ENCODE measurements around the gene TIMM22.
A peak's percentile ranks its signal among the peaks of the same experiment; 100 is the strongest.

The TIMM22 gene

DNA sequence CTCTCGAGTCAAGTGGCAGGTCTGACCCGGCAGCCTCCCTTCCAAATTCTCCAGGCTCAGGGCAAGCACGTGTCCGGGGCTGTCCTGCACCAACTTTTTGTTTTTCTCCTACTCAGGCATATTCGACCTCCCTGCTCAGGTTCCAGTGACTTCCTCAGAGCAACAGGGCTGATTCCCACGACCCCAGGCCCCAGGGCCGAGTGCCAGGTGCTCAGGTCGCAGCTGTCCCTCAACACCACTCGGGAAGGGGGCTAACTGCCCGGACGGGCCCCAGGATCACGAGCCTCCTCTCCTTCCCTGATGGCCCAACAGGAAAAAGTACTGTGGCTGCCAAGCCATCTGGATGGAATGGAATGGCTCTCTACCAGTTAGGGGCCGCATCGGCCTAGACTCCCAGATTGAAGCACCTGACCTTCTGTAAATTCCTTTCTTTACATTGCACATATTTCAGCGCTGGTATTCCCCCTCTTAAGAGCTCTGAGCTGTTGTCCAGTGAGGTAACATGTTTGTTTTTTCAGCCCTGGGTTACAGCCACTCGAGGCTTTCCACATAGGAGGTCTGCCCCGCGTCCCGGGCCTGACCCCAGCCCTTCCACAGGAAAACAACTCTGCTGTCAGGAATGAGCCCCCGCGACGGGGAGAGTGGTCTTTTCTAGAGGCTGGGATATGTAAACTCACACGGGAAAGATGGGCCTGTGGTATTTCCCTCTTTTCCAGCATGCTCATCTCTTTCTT, 42.3 kb upstream of the TIMM22 start:
- H3K9me3 ChIP-seq (ENCODE audit: control insufficient read depth, insufficient read depth, low read depth, low read length) = no peaks in the 10 kb centered on the region
- CTCF ChIA-PET = no interaction called here
- TF ChIP-seq ZNF600 (tag by site-specific recombination; IDR thresholded peaks at IDR 0.05) (peak; percentile 14; the same call in 1 of the 2 replicates), ZNF645 (tag by site-specific recombination; IDR thresholded peaks at IDR 0.05) (no peak), ZNF843 (tag by site-specific recombination; IDR thresholded peaks at IDR 0.05) (no peak), GLIS1 (tag by site-specific recombination; IDR thresholded peaks at IDR 0.05) (peak; percentile 84), ZNF837 (tag by site-specific recombination; IDR thresholded peaks at IDR 0.05) (no peak)
- H3K4me3 ChIP-seq (ENCODE audit: low read depth, low read length) = no peak overlapping the region
- POLR2A ChIA-PET = interaction anchor here (1.1 kb wide), 1 partner anchor 25 kb away, joined by 4 read pairs; the partner anchor contains the start of gene NXN
- peaks cover 21% of the 10 kb centered on the region for H3K4me1 ChIP-seq (ENCODE audit: control insufficient read depth, insufficient read depth, low read length)
- H3K27ac ChIP-seq (ENCODE audit: extremely low read depth, low read depth, low read length) = no peak overlapping the region
- no peaks in the 10 kb centered on the region for H3K36me3 ChIP-seq (ENCODE audit: control insufficient read depth in 2 of 2, insufficient read depth in 1 of 2, low read length in 2 of 2)

- no peaks in the 10 kb centered on the region for H3K36me3 ChIP-seq (ENCODE audit: control insufficient read depth in 2 of 2, insufficient read depth in 1 of 2, low read length in 2 of 2)
- no peaks in the 10 kb centered on the region for H3K9me3 ChIP-seq (ENCODE audit: control insufficient read depth, insufficient read depth, low read depth, low read length)
- ChIA-PET CTCF (interaction anchor here (0.5 to 1.3 kb wide), 8 partner anchors 9 to 99 kb away, joined by 3 to 8 read pairs (median 4); partner anchors contain the start of genes NXN and TIMM22), POLR2A (interaction anchor here (0.6 to 2.1 kb wide), 10 partner anchors 9 to 175 kb away, joined by 3 to 11 read pairs (median 4); partner anchors contain the start of genes GLOD4, MRM3 and NXN)
- peaks cover 11% of the 10 kb centered on the region for H3K4me1 ChIP-seq (ENCODE audit: control insufficient read depth, insufficient read depth, low read length)
- no peak overlapping the region for H3K27ac ChIP-seq (ENCODE audit: extremely low read depth, low read depth, low read length)
- no peak overlapping the region for H3K4me3 ChIP-seq (ENCODE audit: low read depth, low read length)
- TF ChIP-seq ZNF621 (tag by site-specific recombination; IDR thresholded peaks at IDR 0.05) (no peak), ZNF701 (tag by site-specific recombination; IDR thresholded peaks at IDR 0.05) (no peak), GLIS2 (tag by site-specific recombination; IDR thresholded peaks at IDR 0.05) (0 out of 2 replicates have a peak, but pooled peaks have one; percentile 19), ZFP3 (tag by site-specific recombination; IDR thresholded peaks at IDR 0.05; ENCODE audit: low read depth) (no peak), ZNF692 (tag by site-specific recombination; IDR thresholded peaks at IDR 0.05) (no peak), ZNF510 (tag by site-specific recombination; IDR thresholded peaks at IDR 0.05; ENCODE audit: insufficient replicate concordance) (no peak), ZNF837 (tag by site-specific recombination; IDR thresholded peaks at IDR 0.05) (no peak), ZNF350 (tag by site-specific recombination; IDR thresholded peaks at IDR 0.05) (no peak), REPIN1 (tag by site-specific recombination; IDR thresholded peaks at IDR 0.05; ENCODE audit: low read depth) (no peak), ZNF391 (tag by site-specific recombination; IDR thresholded peaks at IDR 0.05; ENCODE audit: borderline replicate concordance, low read depth) (no peak), ZSCAN5A (tag by site-specific recombination; IDR thresholded peaks at IDR 0.05) (no peak), ZFP37 (tag by site-specific recombination; IDR thresholded peaks at IDR 0.05) (no peak), ZNF747 (tag by site-specific recombination; IDR thresholded peaks at IDR 0.05) (no peak), ZNF248 (tag by site-specific recombination; IDR thresholded peaks at IDR 0.05) (no peak), ZNF544 (tag by site-specific recombination; IDR thresholded peaks at IDR 0.05) (no peak), WT1 (tag by site-specific recombination; IDR thresholded peaks at IDR 0.05) (peak; percentile 62), HOXD13 (CRISPR knock-in tag; IDR thresholded peaks at IDR 0.05; ENCODE audit: borderline replicate concordance) (no peak), OVOL3 (tag by site-specific recombination; IDR thresholded peaks at IDR 0.05) (no peak)
- TF ChIP-seq, protein P1, sequence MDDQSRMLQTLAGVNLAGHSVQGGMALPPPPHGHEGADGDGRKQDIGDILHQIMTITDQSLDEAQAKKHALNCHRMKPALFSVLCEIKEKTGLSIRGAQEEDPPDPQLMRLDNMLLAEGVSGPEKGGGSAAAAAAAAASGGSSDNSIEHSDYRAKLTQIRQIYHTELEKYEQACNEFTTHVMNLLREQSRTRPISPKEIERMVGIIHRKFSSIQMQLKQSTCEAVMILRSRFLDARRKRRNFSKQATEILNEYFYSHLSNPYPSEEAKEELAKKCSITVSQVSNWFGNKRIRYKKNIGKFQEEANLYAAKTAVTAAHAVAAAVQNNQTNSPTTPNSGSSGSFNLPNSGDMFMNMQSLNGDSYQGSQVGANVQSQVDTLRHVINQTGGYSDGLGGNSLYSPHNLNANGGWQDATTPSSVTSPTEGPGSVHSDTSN (CRISPR knock-in tag; IDR thresholded peaks at IDR 0.05) = no peak
- TF ChIP-seq, protein P2, sequence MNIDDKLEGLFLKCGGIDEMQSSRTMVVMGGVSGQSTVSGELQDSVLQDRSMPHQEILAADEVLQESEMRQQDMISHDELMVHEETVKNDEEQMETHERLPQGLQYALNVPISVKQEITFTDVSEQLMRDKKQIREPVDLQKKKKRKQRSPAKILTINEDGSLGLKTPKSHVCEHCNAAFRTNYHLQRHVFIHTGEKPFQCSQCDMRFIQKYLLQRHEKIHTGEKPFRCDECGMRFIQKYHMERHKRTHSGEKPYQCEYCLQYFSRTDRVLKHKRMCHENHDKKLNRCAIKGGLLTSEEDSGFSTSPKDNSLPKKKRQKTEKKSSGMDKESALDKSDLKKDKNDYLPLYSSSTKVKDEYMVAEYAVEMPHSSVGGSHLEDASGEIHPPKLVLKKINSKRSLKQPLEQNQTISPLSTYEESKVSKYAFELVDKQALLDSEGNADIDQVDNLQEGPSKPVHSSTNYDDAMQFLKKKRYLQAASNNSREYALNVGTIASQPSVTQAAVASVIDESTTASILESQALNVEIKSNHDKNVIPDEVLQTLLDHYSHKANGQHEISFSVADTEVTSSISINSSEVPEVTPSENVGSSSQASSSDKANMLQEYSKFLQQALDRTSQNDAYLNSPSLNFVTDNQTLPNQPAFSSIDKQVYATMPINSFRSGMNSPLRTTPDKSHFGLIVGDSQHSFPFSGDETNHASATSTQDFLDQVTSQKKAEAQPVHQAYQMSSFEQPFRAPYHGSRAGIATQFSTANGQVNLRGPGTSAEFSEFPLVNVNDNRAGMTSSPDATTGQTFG (tag by site-specific recombination; IDR thresholded peaks at IDR 0.05; ENCODE audit: borderline replicate concordance) = no peak
- TF ChIP-seq, protein P3, sequence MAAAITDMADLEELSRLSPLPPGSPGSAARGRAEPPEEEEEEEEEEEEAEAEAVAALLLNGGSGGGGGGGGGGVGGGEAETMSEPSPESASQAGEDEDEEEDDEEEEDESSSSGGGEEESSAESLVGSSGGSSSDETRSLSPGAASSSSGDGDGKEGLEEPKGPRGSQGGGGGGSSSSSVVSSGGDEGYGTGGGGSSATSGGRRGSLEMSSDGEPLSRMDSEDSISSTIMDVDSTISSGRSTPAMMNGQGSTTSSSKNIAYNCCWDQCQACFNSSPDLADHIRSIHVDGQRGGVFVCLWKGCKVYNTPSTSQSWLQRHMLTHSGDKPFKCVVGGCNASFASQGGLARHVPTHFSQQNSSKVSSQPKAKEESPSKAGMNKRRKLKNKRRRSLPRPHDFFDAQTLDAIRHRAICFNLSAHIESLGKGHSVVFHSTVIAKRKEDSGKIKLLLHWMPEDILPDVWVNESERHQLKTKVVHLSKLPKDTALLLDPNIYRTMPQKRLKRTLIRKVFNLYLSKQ (tag by site-specific recombination; IDR thresholded peaks at IDR 0.05; ENCODE audit: borderline replicate concordance) = no peak
Measured at GRCh38 chr17:956905-957304, 40.0 kb upstream of the TIMM22 start.

All from HEK293 (cell line).